Subcutaneous abdominal adipose tissue (tissue), 5 donors: ENCODE results near the gene ELP1.
"Not testable (repeated sequence)": the region's sequence is repeated elsewhere in the genome, so short reads cannot be mapped to it uniquely, and the experiment has no call there.

Experiments used
- H3K27ac ChIP-seq: one replicate; pipeline ENCODE4 v1.7.0; 2013; ENCODE audit warnings: low read depth, mild to moderate bottlenecking, inconsistent platforms, low read length, moderate library complexity
- H3K27me3 ChIP-seq, 5 donors: one replicate each; pipeline ENCODE4 v1.7.0; 2013; ENCODE audit warnings: low read length in 5 of 5, inconsistent platforms in 1 of 5; ENCODE audit not compliant: control insufficient read depth in 5 of 5, insufficient read depth in 4 of 5
- H3K36me3 ChIP-seq, 5 donors: one replicate each; pipeline ENCODE4 v1.7.0; 2013; ENCODE audit warnings: low read length in 5 of 5; ENCODE audit not compliant: control insufficient read depth in 5 of 5, insufficient read depth in 5 of 5
- H3K4me1 ChIP-seq, 5 donors: one replicate each; pipeline ENCODE4 v1.7.0; 2013; ENCODE audit warnings: low read length in 5 of 5, mild to moderate bottlenecking in 3 of 5, moderate library complexity in 1 of 5; ENCODE audit not compliant: control insufficient read depth in 5 of 5, insufficient read depth in 5 of 5
- H3K4me3 ChIP-seq, 5 donors: one replicate each; pipeline ENCODE4 v1.7.0; 2013; ENCODE audit warnings: low read length in 5 of 5, low read depth in 1 of 5
- H3K9ac ChIP-seq, 5 donors: one replicate each; pipeline ENCODE4 v1.7.0; 2013; ENCODE audit warnings: low read length in 5 of 5, mild to moderate bottlenecking in 4 of 5, moderate library complexity in 3 of 5
- H3K9me3 ChIP-seq, 5 donors: one replicate each; pipeline ENCODE4 v1.7.0; 2013; ENCODE audit warnings: low read length in 5 of 5; ENCODE audit not compliant: control insufficient read depth in 5 of 5
- donor health status: healthy.
- donor health status: healthy.
- donor health status: healthy.
- donor health status: healthy.
- donor health status: healthy.

Gene ELP1

GRCh38 chr9:108937561-108938305 is 3.8 kb upstream of the ELP1 start:
- H3K36me3 ChIP-seq: peaks cover 12 to 34% (median 20%) of the 10 kb centered on the region in 5 donors
- H3K9ac ChIP-seq: no peak overlapping the region
- H3K4me3 ChIP-seq: no peak overlapping the region
- H3K9me3 ChIP-seq: no peaks in the 10 kb centered on the region
- no peaks in the 10 kb centered on the region for H3K27me3 ChIP-seq
- H3K4me1 ChIP-seq: peaks cover 4 to 23% (median 21%) of the 10 kb centered on the region in 5 donors
- no peak overlapping the region for H3K27ac ChIP-seq

- peaks cover under 1 to 16% (median 6%) of the 10 kb centered on the region in 5 donors for H3K36me3 ChIP-seq
Measured at GRCh38 chr9:108934323-108934893, 484 bp upstream of the ELP1 start, which contains the start of gene ABITRAM. Gene ABITRAM (plus strand): TSS chr9:108934400. CDS start chr9:108934487, 87 bp downstream.

GRCh38 chr9:108933231-108933717 is 650 bp downstream of the ELP1 start:
- Histone ChIP-seq H3K27ac (peak overlapping the region; percentile 82), H3K9ac (peak overlapping the region; percentile 1 to 91 (median 84)), H3K9me3 (no peaks in the 10 kb centered on the region), H3K36me3 (peaks cover 6 to 18% (median 15%) of the 10 kb centered on the region in 5 donors), H3K4me1 (peaks cover 5 to 26% (median 24%) of the 10 kb centered on the region in 5 donors), H3K27me3 (no peaks in the 10 kb centered on the region), H3K4me3 (peak overlapping the region; percentile 91 to 100 (median 100))

More at GRCh38 chr9:108934323-108934893, 484 bp upstream of the ELP1 start, which contains the start of gene ABITRAM:
- H3K4me1 ChIP-seq: peaks cover 5 to 26% (median 24%) of the 10 kb centered on the region in 5 donors
- H3K27ac ChIP-seq: peak within 1 kb of the TSS; percentile 82
- H3K27me3 ChIP-seq: no peaks in the 10 kb centered on the region
- H3K4me3 ChIP-seq: peak within 1 kb of the TSS; percentile 99 to 100 (median 100)
- H3K9me3 ChIP-seq: no peaks in the 10 kb centered on the region
- peak within 1 kb of the TSS; percentile 84 to 94 (median 90) for H3K9ac ChIP-seq

GRCh38 chr9:108928386-108928785 is 5.5 kb downstream of the ELP1 start:
- Histone ChIP-seq H3K27ac (no peak overlapping the region), H3K9me3 (no peaks in the 10 kb centered on the region), H3K9ac (no peak overlapping the region), H3K27me3 (no peaks in the 10 kb centered on the region), H3K36me3 (peaks cover 41 to 62% (median 51%) of the 10 kb centered on the region in 5 donors), H3K4me3 (no peak overlapping the region), H3K4me1 (peaks cover 5 to 11% (median 10%) of the 10 kb centered on the region in 5 donors)

GRCh38 chr9:108924466-108924865 is 9.5 kb downstream of the ELP1 start:
- Histone ChIP-seq H3K9ac (no peak overlapping the region), H3K27ac (no peak overlapping the region), H3K4me3 (no peak overlapping the region), H3K36me3 (peaks cover 63 to 82% (median 68%) of the 10 kb centered on the region in 5 donors), H3K9me3 (no peaks in the 10 kb centered on the region), H3K4me1 (no peaks in the 10 kb centered on the region), H3K27me3 (no peaks in the 10 kb centered on the region)

- Histone ChIP-seq H3K4me3 (no peak overlapping the region), H3K9me3 (no peaks in the 10 kb centered on the region), H3K4me1 (no peaks in the 10 kb centered on the region), H3K36me3 (peaks cover 51 to 77% (median 65%) of the 10 kb centered on the region in 5 donors), H3K9ac (no peak overlapping the region), H3K27ac (no peak overlapping the region), H3K27me3 (no peaks in the 10 kb centered on the region)
Measured at GRCh38 chr9:108921200-108921599, 12.7 kb downstream of the ELP1 start.

- H3K4me3 ChIP-seq, H3K27ac ChIP-seq, H3K27me3 ChIP-seq, H3K4me1 ChIP-seq, H3K9ac ChIP-seq, H3K9me3 ChIP-seq: not testable (repeated sequence)
- H3K36me3 ChIP-seq: peaks cover 53 to 77% (median 65%) of the 10 kb centered on the region in 5 donors
Measured at GRCh38 chr9:108920401-108920800, 13.5 kb downstream of the ELP1 start.

- no peak overlapping the region for H3K9ac ChIP-seq
- H3K36me3 ChIP-seq: peaks cover 50 to 77% (median 62%) of the 10 kb centered on the region in 5 donors
- H3K4me3 ChIP-seq: no peak overlapping the region
- H3K27me3 ChIP-seq: no peaks in the 10 kb centered on the region
- no peak overlapping the region for H3K27ac ChIP-seq
- no peaks in the 10 kb centered on the region for H3K9me3 ChIP-seq
- no peaks in the 10 kb centered on the region for H3K4me1 ChIP-seq
Measured at GRCh38 chr9:108919517-108919916, 14.4 kb downstream of the ELP1 start.

GRCh38 chr9:108913391-108913790 is 20.5 kb downstream of the ELP1 start:
- Histone ChIP-seq H3K27ac (no peak overlapping the region), H3K4me3 (no peak overlapping the region), H3K4me1 (no peaks in the 10 kb centered on the region), H3K9ac (no peak overlapping the region), H3K9me3 (no peaks in the 10 kb centered on the region), H3K27me3 (no peaks in the 10 kb centered on the region), H3K36me3 (peaks cover 41 to 84% (median 61%) of the 10 kb centered on the region in 5 donors)

GRCh38 chr9:108911820-108912219 is 22.1 kb downstream of the ELP1 start:
- H3K4me3 ChIP-seq: no peak overlapping the region
- H3K9me3 ChIP-seq: no peaks in the 10 kb centered on the region
- H3K4me1 ChIP-seq: no peaks in the 10 kb centered on the region
- H3K9ac ChIP-seq: no peak overlapping the region
- no peak overlapping the region for H3K27ac ChIP-seq
- peaks cover 54 to 84% (median 69%) of the 10 kb centered on the region in 5 donors for H3K36me3 ChIP-seq
- H3K27me3 ChIP-seq: no peaks in the 10 kb centered on the region
